Activated naive CD8-positive, alpha-beta T cell (primary cell): Measurements from ENCODE around the gene ESPNL.
"Not testable (repeated sequence)": the region's sequence is repeated elsewhere in the genome, so short reads cannot be mapped to it uniquely, and the experiment has no call there.

Experiments
- H3K27ac Mint-ChIP-seq: one replicate; pipeline ENCODE4 v1.8.0; 2021; ENCODE audit warnings: mixed read lengths
- H3K27me3 Mint-ChIP-seq: one replicate; pipeline ENCODE4 v1.8.0; 2021; ENCODE audit warnings: mixed read lengths
- H3K36me3 Mint-ChIP-seq: one replicate; pipeline ENCODE4 v1.8.0; 2021; ENCODE audit warnings: mixed read lengths
- H3K4me1 Mint-ChIP-seq: one replicate; pipeline ENCODE4 v1.8.0; 2021; ENCODE audit warnings: low read depth, mixed read lengths
- H3K4me3 Mint-ChIP-seq: one replicate; pipeline ENCODE4 v1.8.0; 2021; ENCODE audit warnings: mild to moderate bottlenecking, mixed read lengths
- H3K9me3 Mint-ChIP-seq: one replicate; pipeline ENCODE4 v1.8.0; 2021; ENCODE audit warnings: low read depth, mixed read lengths

The ESPNL gene

GRCh38 chr2:238164906-238165287, 64.8 kb downstream of the ESPNL start:
- Mint-ChIP-seq H3K4me3 (no peak overlapping the region), H3K27me3 (peaks cover 5% of the 10 kb centered on the region), H3K27ac (no peak overlapping the region), H3K36me3 (no peaks in the 10 kb centered on the region), H3K4me1 (peaks cover 6% of the 10 kb centered on the region), H3K9me3 (no peaks in the 10 kb centered on the region)

GRCh38 chr2:238165288-238165921, 65.3 kb downstream of the ESPNL start:
- H3K4me3 Mint-ChIP-seq = no peak overlapping the region
- peaks cover 6% of the 10 kb centered on the region for H3K4me1 Mint-ChIP-seq
- no peaks in the 10 kb centered on the region for H3K36me3 Mint-ChIP-seq
- H3K27ac Mint-ChIP-seq = no peak overlapping the region
- H3K27me3 Mint-ChIP-seq = peaks cover 5% of the 10 kb centered on the region
- H3K9me3 Mint-ChIP-seq = no peaks in the 10 kb centered on the region

GRCh38 chr2:238166391-238167343, 66.5 kb downstream of the ESPNL start:
- H3K27me3 Mint-ChIP-seq = peaks cover 5% of the 10 kb centered on the region
- no peak overlapping the region for H3K4me3 Mint-ChIP-seq
- peaks cover 3% of the 10 kb centered on the region for H3K4me1 Mint-ChIP-seq
- no peaks in the 10 kb centered on the region for H3K36me3 Mint-ChIP-seq
- H3K27ac Mint-ChIP-seq = no peak overlapping the region
- H3K9me3 Mint-ChIP-seq = no peaks in the 10 kb centered on the region

- Mint-ChIP-seq H3K27me3 (peaks cover 5% of the 10 kb centered on the region), H3K4me1 (peaks cover 3% of the 10 kb centered on the region), H3K4me3 (no peak overlapping the region), H3K9me3 (no peaks in the 10 kb centered on the region), H3K36me3 (no peaks in the 10 kb centered on the region), H3K27ac (no peak overlapping the region)
These were observed 67.2 kb downstream of the ESPNL start for GRCh38 chr2:238167344-238167715.

GRCh38 chr2:238167761-238168160, 67.6 kb downstream of the ESPNL start:
- Mint-ChIP-seq H3K36me3 (no peaks in the 10 kb centered on the region), H3K4me1 (peaks cover 3% of the 10 kb centered on the region), H3K9me3 (no peaks in the 10 kb centered on the region), H3K27ac (no peak overlapping the region), H3K27me3 (peaks cover 5% of the 10 kb centered on the region), H3K4me3 (no peak overlapping the region)

GRCh38 chr2:238168196-238169047, 68.3 kb downstream of the ESPNL start:
- no peaks in the 10 kb centered on the region for H3K9me3 Mint-ChIP-seq
- no peak overlapping the region for H3K4me3 Mint-ChIP-seq
- peaks cover 3% of the 10 kb centered on the region for H3K4me1 Mint-ChIP-seq
- peaks cover 4% of the 10 kb centered on the region for H3K36me3 Mint-ChIP-seq
- peaks cover 5% of the 10 kb centered on the region for H3K27me3 Mint-ChIP-seq
- H3K27ac Mint-ChIP-seq = peak overlapping the region; percentile 23

- H3K36me3 Mint-ChIP-seq = peaks cover 4% of the 10 kb centered on the region
- no peak overlapping the region for H3K4me3 Mint-ChIP-seq
- H3K27ac Mint-ChIP-seq = peak overlapping the region; percentile 23
- peaks cover 5% of the 10 kb centered on the region for H3K27me3 Mint-ChIP-seq
- peaks cover 3% of the 10 kb centered on the region for H3K4me1 Mint-ChIP-seq
- no peaks in the 10 kb centered on the region for H3K9me3 Mint-ChIP-seq
These were observed 69.0 kb downstream of the ESPNL start for GRCh38 chr2:238169048-238169707.

GRCh38 chr2:238169708-238170251, 69.6 kb downstream of the ESPNL start:
- Mint-ChIP-seq H3K27me3 (peaks cover 4% of the 10 kb centered on the region), H3K4me3 (no peak overlapping the region), H3K36me3 (peaks cover 4% of the 10 kb centered on the region), H3K4me1 (peaks cover 2% of the 10 kb centered on the region), H3K27ac (no peak overlapping the region), H3K9me3 (no peaks in the 10 kb centered on the region)

- Mint-ChIP-seq H3K4me3 (no peak overlapping the region), H3K9me3 (no peaks in the 10 kb centered on the region), H3K36me3 (peaks cover 4% of the 10 kb centered on the region), H3K4me1 (no peaks in the 10 kb centered on the region), H3K27me3 (no peaks in the 10 kb centered on the region), H3K27ac (no peak overlapping the region)
These were observed 70.4 kb downstream of the ESPNL start for GRCh38 chr2:238170386-238171071.

- not testable (repeated sequence) for H3K27me3 Mint-ChIP-seq, H3K27ac Mint-ChIP-seq, H3K4me3 Mint-ChIP-seq, H3K4me1 Mint-ChIP-seq, H3K36me3 Mint-ChIP-seq, H3K9me3 Mint-ChIP-seq
These were observed 70.9 kb downstream of the ESPNL start for GRCh38 chr2:238171072-238171431.

- Mint-ChIP-seq H3K36me3 (peaks cover 4% of the 10 kb centered on the region), H3K4me3 (no peak overlapping the region)
These were observed 71.5 kb downstream of the ESPNL start for GRCh38 chr2:238171575-238172187.

GRCh38 chr2:238172439-238172838, 72.3 kb downstream of the ESPNL start:
- no peak overlapping the region for H3K27ac Mint-ChIP-seq
- no peaks in the 10 kb centered on the region for H3K9me3 Mint-ChIP-seq
- no peak overlapping the region for H3K4me3 Mint-ChIP-seq
- H3K27me3 Mint-ChIP-seq = no peaks in the 10 kb centered on the region
- H3K4me1 Mint-ChIP-seq = no peaks in the 10 kb centered on the region
- H3K36me3 Mint-ChIP-seq = peaks cover 4% of the 10 kb centered on the region

More at GRCh38 chr2:238171575-238172187, 71.5 kb downstream of the ESPNL start:
- H3K27ac Mint-ChIP-seq = no peak overlapping the region
- no peaks in the 10 kb centered on the region for H3K9me3 Mint-ChIP-seq
- no peaks in the 10 kb centered on the region for H3K4me1 Mint-ChIP-seq
- H3K27me3 Mint-ChIP-seq = no peaks in the 10 kb centered on the region

- Mint-ChIP-seq H3K27ac (no peak overlapping the region), H3K9me3 (no peaks in the 10 kb centered on the region), H3K4me3 (no peak overlapping the region), H3K27me3 (no peaks in the 10 kb centered on the region), H3K4me1 (no peaks in the 10 kb centered on the region), H3K36me3 (peaks cover 4% of the 10 kb centered on the region)
These were observed 73.6 kb downstream of the ESPNL start for GRCh38 chr2:238173692-238174091.
